Suprapubic skin (tissue), 4 donors: ENCODE data around the gene SLC16A14.

ENCODE experiments used
- CTCF ChIP-seq, 2 donors: fragments of 200-600 bp in 1 of 2; fragments of 450-650 bp in 1 of 2; sonication (generic) in 1 of 2; IDR thresholded peaks; one replicate each; pipeline ENCODE4 v1.5.1; 2016 to 2019; ENCODE audit warnings: antibody characterized with exemption in 2 of 2, mild to moderate bottlenecking in 1 of 2, moderate library complexity in 1 of 2
- EP300 ChIP-seq: sonication (generic); formaldehyde crosslinking; IDR thresholded peaks from one replicate; pipeline ENCODE4 v1.6.1; 2017; ENCODE audit warnings: antibody characterized with exemption
- POLR2AphosphoS5 ChIP-seq, 3 donors: sonication (generic); formaldehyde crosslinking; IDR thresholded peaks; one replicate each; pipeline ENCODE4 v1.6.1; 2017; ENCODE audit warnings: antibody characterized with exemption in 3 of 3

- TF ChIP-seq CTCF (IDR thresholded peaks at IDR 0.05) (no peak), EP300 (no peak), POLR2AphosphoS5 (IDR thresholded peaks at IDR 0.05) (no peak)
These were observed 38.0 kb upstream of the SLC16A14 start for GRCh38 chr2:230106771-230107170.
